Chondrocyte (in vitro differentiated cells): ENCODE measurements around the gene AURKB. TPM values are rescaled to one million over a fixed set of nuclear protein-coding genes. Genes with fewer than 3 reads are reported as not detected.

Experiments
- DNase-seq: peaks from one replicate; pipeline ENCODE4 v3.0.0; 2021; ENCODE audit warnings: mixed read lengths, low spot score
- H3K27ac Mint-ChIP-seq: one replicate; pipeline ENCODE4 v1.8.0; 2021; ENCODE audit warnings: mild to moderate bottlenecking, moderate library complexity, mixed read lengths; ENCODE audit not compliant: unreplicated experiment
- H3K27me3 Mint-ChIP-seq: 2 replicates; pipeline ENCODE4 v1.8.0; 2021; ENCODE audit warnings: low read depth, mixed read lengths
- H3K36me3 Mint-ChIP-seq: 2 replicates; pipeline ENCODE4 v1.8.0; 2021; ENCODE audit warnings: low read depth, mixed read lengths
- H3K4me1 Mint-ChIP-seq: 2 replicates; pipeline ENCODE4 v1.8.0; 2021; ENCODE audit warnings: low read depth, mild to moderate bottlenecking, mixed read lengths
- H3K4me3 Mint-ChIP-seq: one replicate; pipeline ENCODE4 v1.8.0; 2021; ENCODE audit warnings: mild to moderate bottlenecking, moderate library complexity, mixed read lengths; ENCODE audit not compliant: unreplicated experiment
- H3K9me3 Mint-ChIP-seq: 2 replicates; pipeline ENCODE4 v1.8.0; 2021; ENCODE audit warnings: low read depth, mixed read lengths
- microRNA-seq: library from miRNA; unstranded; fragments of <30 nt; microRNA quantifications from one replicate; pipeline ENCODE4 v1.2.0, GENCODE V29; 2020; ENCODE audit warnings: borderline number of aligned reads
- total RNA-seq: library from RNA; stranded (reverse); gene quantifications from 3 replicates; pipeline ENCODE4 v1.2.1, GENCODE V29; 2021
- TF ChIP-seq, protein P1 (sequence below): fragments of 200-600 bp; sonication (generic); IDR thresholded peaks from 2 replicates; pipeline ENCODE4 v1.5.0; 2021; ENCODE audit warnings: antibody characterized with exemption, mild to moderate bottlenecking, moderate library complexity

The AURKB gene
- total RNA-seq, 1 donor from 2014 or later: 8.9 TPM

DNA sequence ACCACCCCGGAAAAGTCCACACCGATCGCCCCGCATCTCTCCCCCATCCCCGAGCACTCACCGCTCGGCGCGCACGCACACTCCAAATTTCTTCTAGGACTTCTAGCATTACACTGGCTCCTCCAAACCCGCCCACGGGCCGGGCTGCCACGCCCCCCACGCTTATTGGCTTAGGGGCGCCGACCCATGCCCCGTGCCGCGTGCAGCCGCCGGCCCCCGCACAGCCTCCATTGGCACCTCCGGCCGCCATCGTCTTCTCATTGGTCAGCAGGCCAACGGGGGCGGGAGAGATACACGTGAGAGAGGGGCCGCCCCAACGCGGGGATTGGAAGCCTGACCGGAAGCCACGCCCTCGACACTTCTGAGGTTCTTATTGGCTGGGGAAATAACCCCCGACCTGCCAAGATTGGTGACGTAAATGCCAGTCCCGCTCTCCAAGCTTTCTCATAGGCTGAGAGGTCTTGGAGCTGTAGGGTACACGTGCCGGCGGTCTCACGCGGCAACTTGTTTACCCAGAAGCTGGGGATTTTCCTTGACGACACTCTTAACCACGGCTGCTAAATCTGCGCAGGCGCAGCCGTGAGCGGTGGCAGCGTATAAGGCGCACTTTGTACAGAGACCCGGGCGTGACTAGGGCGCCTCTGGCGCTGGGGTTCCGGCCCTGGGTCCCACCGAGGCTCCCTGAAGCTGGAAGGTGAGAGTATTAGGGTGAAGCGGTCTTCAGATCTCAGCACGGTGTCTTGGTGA lies 54.0 kb downstream of the AURKB start:
- DNase-seq: peak; percentile 100
- Mint-ChIP-seq H3K27me3 (no peaks in the 10 kb centered on the region), H3K36me3 (peaks cover 4% of the 10 kb centered on the region), H3K4me1 (peaks cover 41% of the 10 kb centered on the region), H3K4me3 (no peak overlapping the region), H3K27ac (no peak overlapping the region), H3K9me3 (no peaks in the 10 kb centered on the region)
- TF ChIP-seq, protein P1, sequence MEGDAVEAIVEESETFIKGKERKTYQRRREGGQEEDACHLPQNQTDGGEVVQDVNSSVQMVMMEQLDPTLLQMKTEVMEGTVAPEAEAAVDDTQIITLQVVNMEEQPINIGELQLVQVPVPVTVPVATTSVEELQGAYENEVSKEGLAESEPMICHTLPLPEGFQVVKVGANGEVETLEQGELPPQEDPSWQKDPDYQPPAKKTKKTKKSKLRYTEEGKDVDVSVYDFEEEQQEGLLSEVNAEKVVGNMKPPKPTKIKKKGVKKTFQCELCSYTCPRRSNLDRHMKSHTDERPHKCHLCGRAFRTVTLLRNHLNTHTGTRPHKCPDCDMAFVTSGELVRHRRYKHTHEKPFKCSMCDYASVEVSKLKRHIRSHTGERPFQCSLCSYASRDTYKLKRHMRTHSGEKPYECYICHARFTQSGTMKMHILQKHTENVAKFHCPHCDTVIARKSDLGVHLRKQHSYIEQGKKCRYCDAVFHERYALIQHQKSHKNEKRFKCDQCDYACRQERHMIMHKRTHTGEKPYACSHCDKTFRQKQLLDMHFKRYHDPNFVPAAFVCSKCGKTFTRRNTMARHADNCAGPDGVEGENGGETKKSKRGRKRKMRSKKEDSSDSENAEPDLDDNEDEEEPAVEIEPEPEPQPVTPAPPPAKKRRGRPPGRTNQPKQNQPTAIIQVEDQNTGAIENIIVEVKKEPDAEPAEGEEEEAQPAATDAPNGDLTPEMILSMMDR: peak; percentile 34

DNA sequence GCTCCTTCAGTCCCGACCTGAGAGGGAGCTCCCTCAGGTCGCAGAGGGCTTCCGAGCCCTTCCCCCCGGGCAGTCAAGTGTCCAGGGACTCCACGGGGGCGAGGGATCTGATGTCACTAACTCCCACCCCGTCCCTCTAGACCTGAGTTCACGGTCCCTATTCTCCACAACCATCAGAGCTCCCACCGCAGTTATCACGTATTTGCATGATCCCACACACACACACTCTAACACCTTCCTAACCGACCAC lies 54.5 kb downstream of the AURKB start:
- TF ChIP-seq, protein P1: no peak
- H3K9me3 Mint-ChIP-seq: no peaks in the 10 kb centered on the region
- no peak overlapping the region for H3K4me3 Mint-ChIP-seq
- no peaks in the 10 kb centered on the region for H3K27me3 Mint-ChIP-seq
- peaks cover 37% of the 10 kb centered on the region for H3K4me1 Mint-ChIP-seq
- no peak overlapping the region for H3K27ac Mint-ChIP-seq
- peaks cover 4% of the 10 kb centered on the region for H3K36me3 Mint-ChIP-seq
- DNase-seq: no peak

DNA sequence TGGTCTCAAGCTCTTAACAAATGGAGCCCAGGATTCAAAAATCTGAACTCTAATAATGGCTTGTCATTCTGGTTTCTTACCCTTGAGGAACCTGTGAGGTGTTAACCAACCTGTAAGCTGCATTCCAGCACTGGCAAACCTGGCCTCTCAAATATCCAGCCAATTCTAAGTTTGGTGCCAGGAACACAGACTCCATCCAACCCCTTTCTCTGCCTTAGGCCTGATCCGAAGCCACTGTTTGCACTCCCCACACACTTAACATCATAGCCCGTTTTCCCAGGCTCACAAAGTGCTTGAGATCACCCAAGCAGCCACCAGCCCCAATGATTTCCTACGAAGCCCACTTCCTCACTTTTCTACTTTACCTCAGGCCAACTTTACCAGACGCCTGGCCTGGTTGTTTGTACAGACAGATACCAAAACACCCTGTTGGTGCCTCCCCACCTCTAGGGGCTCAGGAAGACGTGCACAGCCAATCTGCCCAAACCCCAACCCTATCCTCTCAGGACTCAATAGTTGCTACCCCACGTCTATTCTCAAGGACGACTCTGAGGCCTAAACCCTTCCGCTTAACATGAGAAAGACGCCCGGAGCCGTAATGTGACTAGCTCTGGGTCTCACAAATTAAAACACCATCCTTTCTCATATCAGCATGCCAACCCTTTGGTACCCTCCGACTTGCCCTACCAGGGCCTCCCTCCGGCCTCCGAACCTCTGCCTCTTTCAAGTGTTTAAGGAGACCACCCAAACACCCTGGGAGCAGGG lies 55.0 kb downstream of the AURKB start:
- Mint-ChIP-seq H3K4me3 (no peak overlapping the region), H3K36me3 (peaks cover 4% of the 10 kb centered on the region), H3K27ac (no peak overlapping the region), H3K4me1 (peaks cover 37% of the 10 kb centered on the region), H3K27me3 (no peaks in the 10 kb centered on the region), H3K9me3 (no peaks in the 10 kb centered on the region)
- TF ChIP-seq, protein P1: peak; percentile 18
- no peak for DNase-seq

Small RNA genes within 50 kb of the gene (microRNA-seq; reads per million reads assigned to microRNA genes)
- gene MIR4521: 27.7 reads per million, percentile 42 among the genes with 10 or more reads in this experiment

Other genes with a start within 250 kb of the AURKB start
- gene GUCY2D, start 208.0 kb downstream of the AURKB start, total RNA-seq: not detected in 3 replicates
- not detected in 3 replicates for gene ALOX15B, start 171.5 kb downstream of the AURKB start, total RNA-seq
- 0.17 TPM in 1 of 3 replicates, not detected in the others for gene ALOX12B, start 122.9 kb downstream of the AURKB start, total RNA-seq
- 0.12 to 0.13 TPM (median 0.12 TPM) in 3 replicates for gene ALOXE3, start 92.1 kb downstream of the AURKB start, total RNA-seq
- gene HES7, start 86.5 kb downstream of the AURKB start, total RNA-seq: 0.51 to 1.5 TPM (median 0.70 TPM) in 3 replicates
- gene PER1, start 58.2 kb downstream of the AURKB start, total RNA-seq: 68.0 to 87.6 TPM (median 75.9 TPM) in 3 replicates
- 45.4 to 58.1 TPM (median 46.7 TPM) in 3 replicates for gene VAMP2, start 47.6 kb downstream of the AURKB start, total RNA-seq
- gene TMEM107, start 34.2 kb downstream of the AURKB start, total RNA-seq: 7.8 to 12.1 TPM (median 8.4 TPM) in 3 replicates
- 5.5 to 8.6 TPM (median 8.2 TPM) in 3 replicates for gene BORCS6, start 20.4 kb downstream of the AURKB start, total RNA-seq
- 19.9 to 28.7 TPM (median 22.1 TPM) in 3 replicates for gene CTC1, start 37.5 kb upstream of the AURKB start, total RNA-seq
- 30.2 to 52.1 TPM (median 32.7 TPM) in 3 replicates for gene PFAS, start 38.7 kb upstream of the AURKB start, total RNA-seq
- gene RANGRF, start 78.1 kb upstream of the AURKB start, total RNA-seq: 19.8 to 24.5 TPM (median 21.2 TPM) in 3 replicates
- gene SLC25A35, start 84.8 kb upstream of the AURKB start, total RNA-seq: 4.2 to 8.4 TPM (median 5.5 TPM) in 3 replicates
- gene ARHGEF15, start 99.7 kb upstream of the AURKB start, total RNA-seq: not detected in 3 replicates
- not detected in 3 replicates for gene ODF4, start 129.3 kb upstream of the AURKB start, total RNA-seq
- gene RPL26, start 172.6 kb upstream of the AURKB start, total RNA-seq: 1,065 to 1,130 TPM (median 1,086 TPM) in 3 replicates
- gene RNF222, start 187.3 kb upstream of the AURKB start, total RNA-seq: not detected in 3 replicates
- 112 to 120 TPM (median 115 TPM) in 3 replicates for gene NDEL1, start 225.3 kb upstream of the AURKB start, total RNA-seq